Measurements from ENCODE around the gene CHST8.
"Not testable (repeated sequence)": the region's sequence is repeated elsewhere in the genome, so short reads cannot be mapped to it uniquely, and the experiment has no call there.

CHST8 gene

DNA sequence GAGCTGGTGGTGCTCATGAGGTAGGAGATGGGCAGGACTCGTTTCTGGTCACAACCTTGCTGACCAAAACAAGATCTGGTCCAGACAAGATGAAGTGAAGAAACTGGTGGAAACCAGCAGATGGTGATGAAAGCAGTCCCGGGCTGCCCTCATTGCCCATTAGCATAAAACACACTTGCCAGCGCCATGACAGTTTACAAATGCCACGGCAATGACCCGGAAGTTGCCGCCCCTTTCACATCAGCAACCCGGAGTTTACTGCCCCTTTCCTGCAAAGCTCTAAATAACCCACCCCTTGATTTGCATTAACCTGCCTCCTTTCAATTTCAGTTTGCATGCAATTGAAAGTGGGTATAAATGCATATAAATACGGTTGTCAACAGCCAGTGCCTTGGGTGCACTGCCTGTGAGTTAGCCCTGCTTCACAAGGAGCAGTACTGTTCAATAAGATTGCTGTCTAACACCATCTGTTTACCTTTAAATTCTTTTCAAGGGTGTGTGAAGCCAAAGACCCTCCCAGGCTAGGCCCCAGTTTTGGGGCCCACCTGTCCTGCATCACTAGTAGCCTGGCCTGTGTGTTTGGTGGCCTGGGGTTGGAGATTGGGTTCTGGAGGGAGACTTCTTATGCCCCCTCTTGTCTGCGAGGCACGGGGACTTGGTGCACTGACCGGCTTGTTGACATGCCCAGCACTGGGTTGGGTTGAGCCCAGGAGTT lies 38.8 kb downstream of the CHST8 start:
- Histone ChIP-seq H2BK15ac (ENCODE audit: low read depth, poor library complexity, severe bottlenecking) (no peak overlapping the region), H4K8ac (ENCODE audit: low read length) (no peak overlapping the region), H2BK5ac (ENCODE audit: low read depth, low read length, poor library complexity, severe bottlenecking) (no peak overlapping the region), H3K23ac (ENCODE audit: low read length in 2 of 2) (no peak overlapping the region), H4K91ac (ENCODE audit: low read length) (no peak overlapping the region), H3K4ac (ENCODE audit: low read depth in 1 of 2, low read length in 2 of 2) (no peak overlapping the region), H2AK5ac (ENCODE audit: low read length, severe bottlenecking) (no peak overlapping the region), H3K79me1 (replicated peaks; ENCODE audit: low read length, poor library complexity, severe bottlenecking) (no peaks in the 10 kb centered on the region), H3K4me2 (ENCODE audit: low read length, poor library complexity, severe bottlenecking) (no peak overlapping the region), H3K14ac (ENCODE audit: low read length in 2 of 2) (no peak overlapping the region), H3K9me3 (ENCODE audit: control insufficient read depth, low read length) (no peaks in the 10 kb centered on the region), H2BK12ac (ENCODE audit: low read length in 2 of 2) (no peak overlapping the region), H3K27ac (ENCODE audit: low read length, poor library complexity, severe bottlenecking) (no peak overlapping the region), H3K36me3 (ENCODE audit: control insufficient read depth in 1 of 2, insufficient read depth in 2 of 2, low read depth in 1 of 2, low read length in 2 of 2) (no peaks in the 10 kb centered on the region), H3K9ac (ENCODE audit: low read length) (no peak overlapping the region), H3K4me3 (ENCODE audit: insufficient read depth in 1 of 2, low read depth in 1 of 2, low read length in 2 of 2) (no peak overlapping the region), H2AFZ (ENCODE audit: low read depth, low read length) (no peak overlapping the region), H3K4me1 (ENCODE audit: control insufficient read depth, insufficient read depth, low read depth, low read length) (no peaks in the 10 kb centered on the region), H3K18ac (ENCODE audit: low read depth in 1 of 2, low read length in 2 of 2) (no peak overlapping the region), H2BK120ac (ENCODE audit: low read depth, low read length) (no peak overlapping the region), H3K27me3 (ENCODE audit: control insufficient read depth in 1 of 2, insufficient read depth in 1 of 2, low read length in 2 of 2) (peaks cover 0 to 9% of the 10 kb centered on the region in 2 experiments)
- no peak for DNase-seq
- WGBS = 63% methylated on average over 8 of the region's 11 CpGs

DNA sequence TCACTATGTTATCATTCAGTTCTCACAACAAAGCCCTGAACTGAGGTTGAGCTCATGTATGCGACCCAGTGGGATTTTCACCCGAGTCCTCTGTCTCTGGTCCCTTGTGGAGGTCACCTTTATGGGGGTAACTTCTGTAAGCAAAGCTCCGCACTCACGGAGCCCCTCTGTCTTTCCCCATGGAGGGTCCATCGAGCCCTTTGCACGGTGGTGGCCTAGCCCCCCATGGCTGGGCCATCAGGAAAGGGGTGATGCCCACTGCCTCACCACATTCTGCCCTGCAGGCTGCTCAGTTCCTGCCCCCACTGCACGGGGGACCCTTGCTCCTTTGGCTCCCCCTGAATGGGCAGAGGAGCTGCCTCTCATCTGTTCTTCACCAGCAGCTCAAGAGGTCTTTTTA lies 39.6 kb downstream of the CHST8 start:
- Histone ChIP-seq H3K9me3 (ENCODE audit: control insufficient read depth, low read length) (no peaks in the 10 kb centered on the region), H3K18ac (ENCODE audit: low read depth in 1 of 2, low read length in 2 of 2) (no peak overlapping the region), H2BK120ac (ENCODE audit: low read depth, low read length) (no peak overlapping the region), H3K4me1 (ENCODE audit: control insufficient read depth, insufficient read depth, low read depth, low read length) (no peaks in the 10 kb centered on the region), H3K27me3 (ENCODE audit: control insufficient read depth in 1 of 2, insufficient read depth in 1 of 2, low read length in 2 of 2) (peaks cover 0 to 9% of the 10 kb centered on the region in 2 experiments), H3K36me3 (ENCODE audit: control insufficient read depth in 1 of 2, insufficient read depth in 2 of 2, low read depth in 1 of 2, low read length in 2 of 2) (no peaks in the 10 kb centered on the region), H3K4ac (ENCODE audit: low read depth in 1 of 2, low read length in 2 of 2) (no peak overlapping the region), H3K23ac (ENCODE audit: low read length in 2 of 2) (no peak overlapping the region), H2AFZ (ENCODE audit: low read depth, low read length) (no peak overlapping the region), H4K8ac (ENCODE audit: low read length) (no peak overlapping the region), H2BK15ac (ENCODE audit: low read depth, poor library complexity, severe bottlenecking) (no peak overlapping the region), H3K4me2 (ENCODE audit: low read length, poor library complexity, severe bottlenecking) (no peak overlapping the region), H2AK5ac (ENCODE audit: low read length, severe bottlenecking) (no peak overlapping the region), H4K91ac (ENCODE audit: low read length) (no peak overlapping the region), H3K14ac (ENCODE audit: low read length in 2 of 2) (no peak overlapping the region), H3K27ac (ENCODE audit: low read length, poor library complexity, severe bottlenecking) (no peak overlapping the region), H2BK12ac (ENCODE audit: low read length in 2 of 2) (no peak overlapping the region), H3K4me3 (ENCODE audit: insufficient read depth in 1 of 2, low read depth in 1 of 2, low read length in 2 of 2) (no peak overlapping the region), H2BK5ac (ENCODE audit: low read depth, low read length, poor library complexity, severe bottlenecking) (no peak overlapping the region), H3K9ac (ENCODE audit: low read length) (no peak overlapping the region), H3K79me1 (replicated peaks; ENCODE audit: low read length, poor library complexity, severe bottlenecking) (no peaks in the 10 kb centered on the region)
- whole genome bisulfite sequencing = 67% methylated on average over 7 of the region's 7 CpGs
- no peak for DNase-seq

- 78% methylated on average over 11 of the region's 11 CpGs for WGBS
- Histone ChIP-seq H4K8ac (ENCODE audit: low read length) (no peak overlapping the region), H4K91ac (ENCODE audit: low read length) (no peak overlapping the region), H2AFZ (ENCODE audit: low read depth, low read length) (no peak overlapping the region), H3K27me3 (ENCODE audit: control insufficient read depth in 1 of 2, insufficient read depth in 1 of 2, low read length in 2 of 2) (peaks cover 0 to 9% of the 10 kb centered on the region in 2 experiments), H3K9ac (ENCODE audit: low read length) (no peak overlapping the region), H3K4me1 (ENCODE audit: control insufficient read depth, insufficient read depth, low read depth, low read length) (peaks cover 2% of the 10 kb centered on the region), H2BK15ac (ENCODE audit: low read depth, poor library complexity, severe bottlenecking) (no peak overlapping the region), H3K36me3 (ENCODE audit: control insufficient read depth in 1 of 2, insufficient read depth in 2 of 2, low read depth in 1 of 2, low read length in 2 of 2) (no peaks in the 10 kb centered on the region), H2BK5ac (ENCODE audit: low read depth, low read length, poor library complexity, severe bottlenecking) (no peak overlapping the region), H3K18ac (ENCODE audit: low read depth in 1 of 2, low read length in 2 of 2) (no peak overlapping the region), H3K4me2 (ENCODE audit: low read length, poor library complexity, severe bottlenecking) (no peak overlapping the region), H3K9me3 (ENCODE audit: control insufficient read depth, low read length) (no peaks in the 10 kb centered on the region), H2BK12ac (ENCODE audit: low read length in 2 of 2) (no peak overlapping the region), H3K4me3 (ENCODE audit: insufficient read depth in 1 of 2, low read depth in 1 of 2, low read length in 2 of 2) (no peak overlapping the region), H3K4ac (ENCODE audit: low read depth in 1 of 2, low read length in 2 of 2) (no peak overlapping the region), H3K79me1 (replicated peaks; ENCODE audit: low read length, poor library complexity, severe bottlenecking) (no peaks in the 10 kb centered on the region), H3K14ac (ENCODE audit: low read length in 2 of 2) (no peak overlapping the region), H3K27ac (ENCODE audit: low read length, poor library complexity, severe bottlenecking) (no peak overlapping the region), H2BK120ac (ENCODE audit: low read depth, low read length) (no peak overlapping the region), H2AK5ac (ENCODE audit: low read length, severe bottlenecking) (no peak overlapping the region), H3K23ac (ENCODE audit: low read length in 2 of 2) (no peak overlapping the region)
- DNase-seq = no peak
Observed at GRCh38 chr19:33662391-33663092, 40.8 kb downstream of the CHST8 start.

DNA sequence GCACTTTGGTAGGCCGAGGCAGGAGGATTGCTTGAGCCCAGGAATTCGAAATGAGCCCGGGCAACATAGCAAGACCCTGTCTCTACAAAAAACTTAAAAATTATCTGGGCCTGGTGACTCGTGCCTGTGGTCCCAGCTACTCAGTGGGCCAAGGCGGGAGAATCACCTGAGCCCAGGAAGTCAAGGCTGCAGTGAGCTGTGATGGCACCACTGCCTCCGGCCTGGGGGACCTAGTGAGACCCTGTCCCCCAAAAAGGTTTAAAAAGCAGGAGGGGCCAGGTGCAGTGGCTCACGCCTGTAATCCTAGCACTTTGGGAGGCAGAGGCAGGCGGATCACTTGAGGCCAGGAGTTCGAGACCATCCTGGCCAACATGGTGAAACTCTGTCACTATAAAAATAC lies 41.6 kb downstream of the CHST8 start:
- not testable (repeated sequence) for H3K27ac ChIP-seq (ENCODE audit: low read length, poor library complexity, severe bottlenecking); H2BK5ac ChIP-seq (ENCODE audit: low read depth, low read length, poor library complexity, severe bottlenecking); H3K36me3 ChIP-seq (ENCODE audit: control insufficient read depth in 1 of 2, insufficient read depth in 2 of 2, low read depth in 1 of 2, low read length in 2 of 2); DNase-seq; H2BK15ac ChIP-seq (ENCODE audit: low read depth, poor library complexity, severe bottlenecking); H3K4me1 ChIP-seq (ENCODE audit: control insufficient read depth, insufficient read depth, low read depth, low read length); H4K91ac ChIP-seq (ENCODE audit: low read length); H3K4me3 ChIP-seq (ENCODE audit: insufficient read depth in 1 of 2, low read depth in 1 of 2, low read length in 2 of 2); H2AK5ac ChIP-seq (ENCODE audit: low read length, severe bottlenecking); H3K23ac ChIP-seq (ENCODE audit: low read length in 2 of 2); H2AFZ ChIP-seq (ENCODE audit: low read depth, low read length); H3K9ac ChIP-seq (ENCODE audit: low read length); H3K79me1 ChIP-seq (replicated peaks; ENCODE audit: low read length, poor library complexity, severe bottlenecking); H3K4ac ChIP-seq (ENCODE audit: low read depth in 1 of 2, low read length in 2 of 2); H4K8ac ChIP-seq (ENCODE audit: low read length); H3K27me3 ChIP-seq (ENCODE audit: control insufficient read depth in 1 of 2, insufficient read depth in 1 of 2, low read length in 2 of 2); H2BK120ac ChIP-seq (ENCODE audit: low read depth, low read length); H3K9me3 ChIP-seq (ENCODE audit: control insufficient read depth, low read length); H3K18ac ChIP-seq (ENCODE audit: low read depth in 1 of 2, low read length in 2 of 2); H3K14ac ChIP-seq (ENCODE audit: low read length in 2 of 2); H3K4me2 ChIP-seq (ENCODE audit: low read length, poor library complexity, severe bottlenecking); H2BK12ac ChIP-seq (ENCODE audit: low read length in 2 of 2)
- 73% methylated on average over 9 of the region's 9 CpGs for WGBS
